Ascending aorta (tissue), 2 donors: ENCODE data around the gene MAGI1. TPM values are rescaled to one million over a fixed set of nuclear protein-coding genes. Genes with fewer than 3 reads are reported as not detected.

Experiments used
- DNase-seq, 2 donors: peaks; one replicate each; pipeline ENCODE4 v3.0.0-alpha.2; 2019; ENCODE audit warnings: low spot score in 2 of 2
- H3K27ac ChIP-seq, 2 donors: fragments of 200-600 bp; sonication (generic); one replicate each; pipeline ENCODE4 v1.5.1; 2016 to 2017; ENCODE audit warnings: mild to moderate bottlenecking in 1 of 2
- H3K27me3 ChIP-seq: fragments of 200-600 bp; sonication (generic); one replicate; pipeline ENCODE4 v1.5.1; 2017
- H3K36me3 ChIP-seq, 2 donors: fragments of 200-600 bp; sonication (generic); one replicate each; pipeline ENCODE4 v1.5.1; 2016
- H3K4me1 ChIP-seq, 2 donors: fragments of 200-600 bp; sonication (generic); one replicate each; pipeline ENCODE4 v1.5.1; 2016 to 2017; ENCODE audit warnings: mild to moderate bottlenecking in 1 of 2
- H3K4me3 ChIP-seq, 2 donors: fragments of 200-600 bp; sonication (generic); one replicate each; pipeline ENCODE4 v1.5.1; 2016 to 2017; ENCODE audit warnings: mild to moderate bottlenecking in 1 of 2
- H3K9me3 ChIP-seq, 2 donors: fragments of 200-600 bp; sonication (generic); one replicate each; pipeline ENCODE4 v1.5.1; 2016
- CTCF ChIP-seq, 3 experiments: fragments of 200-600 bp in 2 of 3; fragments of 450-650 bp in 1 of 3; sonication (generic) in 2 of 3; IDR thresholded peaks; one replicate each; pipeline ENCODE4 v1.5.1; 2016 to 2019; ENCODE audit warnings: antibody characterized with exemption in 3 of 3, mild to moderate bottlenecking in 1 of 3, moderate library complexity in 1 of 3
- intact Hi-C: fragments of 100-400 bp; cut with DNase I; formaldehyde crosslinking; loops from one replicate; pipeline ENCODE4 v1.15.1; 2023
- total RNA-seq: library from RNA; depleted of rRNA; stranded (reverse); fragments of >200 nt; gene quantifications from one replicate; pipeline ENCODE4 v1.1.0, GENCODE V29; 2016

The MAGI1 gene
- total RNA-seq, 1 donor from 2014 or later = 28.4 TPM

GRCh38 chr3:65647369-65647768 lies 391.3 kb downstream of the MAGI1 start:
- intact Hi-C loops = no loop called here

GRCh38 chr3:65642883-65643282 lies 395.8 kb downstream of the MAGI1 start:
- Histone ChIP-seq H3K36me3 (no peaks in the 10 kb centered on the region), H3K27ac (peak overlapping the region; percentile 4 to 50), H3K4me1 (peaks cover 0 to 31% of the 10 kb centered on the region in 2 donors), H3K4me3 (no peak overlapping the region), H3K27me3 (no peaks in the 10 kb centered on the region), H3K9me3 (peaks cover 0 to 23% of the 10 kb centered on the region in 2 donors)
- no peak for TF ChIP-seq CTCF (IDR thresholded peaks at IDR 0.05)
- intact Hi-C loops = no loop called here
- no peak for DNase-seq

More at GRCh38 chr3:65647369-65647768, 391.3 kb downstream of the MAGI1 start:
- H3K9me3 ChIP-seq = peaks cover 0 to 24% of the 10 kb centered on the region in 2 donors
- peaks cover 0 to 9% of the 10 kb centered on the region in 2 donors for H3K4me1 ChIP-seq
- H3K27me3 ChIP-seq = no peaks in the 10 kb centered on the region
- no peak overlapping the region for H3K27ac ChIP-seq
- no peak overlapping the region for H3K4me3 ChIP-seq
- TF ChIP-seq CTCF (IDR thresholded peaks at IDR 0.05) = no peak
- no peaks in the 10 kb centered on the region for H3K36me3 ChIP-seq
- DNase-seq = no peak

GRCh38 chr3:65641777-65642176 lies 396.9 kb downstream of the MAGI1 start:
- no peaks in the 10 kb centered on the region for H3K27me3 ChIP-seq
- peaks cover 0 to 31% of the 10 kb centered on the region in 2 donors for H3K4me1 ChIP-seq
- intact Hi-C loops = no loop called here
- peak overlapping the region in 1 of 2 donors; percentile 50 for H3K27ac ChIP-seq
- no peak overlapping the region for H3K4me3 ChIP-seq
- no peak for TF ChIP-seq CTCF (IDR thresholded peaks at IDR 0.05)
- peaks cover 0 to 11% of the 10 kb centered on the region in 2 donors for H3K9me3 ChIP-seq
- no peak for DNase-seq
- no peaks in the 10 kb centered on the region for H3K36me3 ChIP-seq

GRCh38 chr3:65641045-65641444 lies 397.7 kb downstream of the MAGI1 start:
- intact Hi-C loops = no loop called here

GRCh38 chr3:65639444-65639843 lies 399.3 kb downstream of the MAGI1 start:
- no peaks in the 10 kb centered on the region for H3K27me3 ChIP-seq
- H3K27ac ChIP-seq = no peak overlapping the region
- intact Hi-C loops = no loop called here
- H3K9me3 ChIP-seq = no peaks in the 10 kb centered on the region
- H3K36me3 ChIP-seq = no peaks in the 10 kb centered on the region
- H3K4me3 ChIP-seq = no peak overlapping the region
- H3K4me1 ChIP-seq = peaks cover 0 to 31% of the 10 kb centered on the region in 2 donors
- no peak for DNase-seq
- TF ChIP-seq CTCF (IDR thresholded peaks at IDR 0.05) = no peak

More at GRCh38 chr3:65641045-65641444, 397.7 kb downstream of the MAGI1 start:
- Histone ChIP-seq H3K27ac (no peak overlapping the region), H3K36me3 (no peaks in the 10 kb centered on the region), H3K27me3 (no peaks in the 10 kb centered on the region), H3K9me3 (peaks cover 0 to 4% of the 10 kb centered on the region in 2 donors), H3K4me1 (peaks cover 0 to 31% of the 10 kb centered on the region in 2 donors), H3K4me3 (no peak overlapping the region)
- no peak for DNase-seq
- TF ChIP-seq CTCF (IDR thresholded peaks at IDR 0.05) = no peak

GRCh38 chr3:65638301-65638700 lies 400.4 kb downstream of the MAGI1 start:
- intact Hi-C loops = no loop called here
- no peak for DNase-seq
- Histone ChIP-seq H3K9me3 (no peaks in the 10 kb centered on the region), H3K27ac (no peak overlapping the region), H3K4me1 (peaks cover 0 to 28% of the 10 kb centered on the region in 2 donors), H3K4me3 (no peak overlapping the region), H3K36me3 (no peaks in the 10 kb centered on the region), H3K27me3 (no peaks in the 10 kb centered on the region)
- TF ChIP-seq CTCF (IDR thresholded peaks at IDR 0.05) = no peak
